SU-DHL-6 (cell line): ENCODE data around the gene PPARG.

Experiments
- EZH2phosphoT487 ChIP-seq: fragments of 200-600 bp; sonication (generic), shearing (Covaris generic); conservative IDR thresholded peaks from 2 replicates; pipeline ENCODE4 v1.6.1; 2018; ENCODE audit warnings: mild to moderate bottlenecking, antibody characterized with exemption, low read length, moderate library complexity, mixed read lengths
- TF ChIP-seq, protein P1 (sequence below): fragments of 200-600 bp; sonication (generic); IDR thresholded peaks from one replicate; pipeline ENCODE4 v1.5.1; 2017; ENCODE audit warnings: antibody characterized with exemption, mild to moderate bottlenecking, low read length, moderate library complexity; ENCODE audit not compliant: insufficient read depth, poor library complexity, severe bottlenecking

GRCh38 chr3:12302564-12302963 lies 13.7 kb downstream of the PPARG start:
- TF ChIP-seq, protein P1, sequence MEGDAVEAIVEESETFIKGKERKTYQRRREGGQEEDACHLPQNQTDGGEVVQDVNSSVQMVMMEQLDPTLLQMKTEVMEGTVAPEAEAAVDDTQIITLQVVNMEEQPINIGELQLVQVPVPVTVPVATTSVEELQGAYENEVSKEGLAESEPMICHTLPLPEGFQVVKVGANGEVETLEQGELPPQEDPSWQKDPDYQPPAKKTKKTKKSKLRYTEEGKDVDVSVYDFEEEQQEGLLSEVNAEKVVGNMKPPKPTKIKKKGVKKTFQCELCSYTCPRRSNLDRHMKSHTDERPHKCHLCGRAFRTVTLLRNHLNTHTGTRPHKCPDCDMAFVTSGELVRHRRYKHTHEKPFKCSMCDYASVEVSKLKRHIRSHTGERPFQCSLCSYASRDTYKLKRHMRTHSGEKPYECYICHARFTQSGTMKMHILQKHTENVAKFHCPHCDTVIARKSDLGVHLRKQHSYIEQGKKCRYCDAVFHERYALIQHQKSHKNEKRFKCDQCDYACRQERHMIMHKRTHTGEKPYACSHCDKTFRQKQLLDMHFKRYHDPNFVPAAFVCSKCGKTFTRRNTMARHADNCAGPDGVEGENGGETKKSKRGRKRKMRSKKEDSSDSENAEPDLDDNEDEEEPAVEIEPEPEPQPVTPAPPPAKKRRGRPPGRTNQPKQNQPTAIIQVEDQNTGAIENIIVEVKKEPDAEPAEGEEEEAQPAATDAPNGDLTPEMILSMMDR: no peak
- TF ChIP-seq EZH2phosphoT487: no peak
